K562 (cell line): ENCODE measurements around the gene ZNF362. TPM values are rescaled to one million over a fixed set of nuclear protein-coding genes. Genes with fewer than 3 reads are reported as not detected.

Experiments used
- BDP1 ChIP-seq: IDR thresholded peaks from 3 replicates; pipeline ENCODE4 v1.6.1; 2011; ENCODE audit not compliant: insufficient read length, insufficient read depth
- CHD7 ChIP-seq: fragments of 200-600 bp; sonication (generic); IDR thresholded peaks from one replicate; pipeline ENCODE4 v1.6.1; 2012; ENCODE audit warnings: mild to moderate bottlenecking, low read depth, low read length, inconsistent platforms
- E2F5 ChIP-seq: sonication (generic); formaldehyde crosslinking; IDR thresholded peaks from 2 replicates; pipeline ENCODE4 v1.8.0; 2022; ENCODE audit warnings: mild to moderate bottlenecking, missing genetic modification reagents
- FUS ChIP-seq: fragments of 200-400 bp; formaldehyde crosslinking; optimal IDR thresholded peaks from 2 replicates; pipeline ENCODE3; 2017; ENCODE audit warnings: low read depth, low read length
- JUND ChIP-seq, 2 experiments: IDR thresholded peaks; 2 replicates in 1 of 2; 3 replicates in 1 of 2; pipeline ENCODE4 v1.6.1; 2011; ENCODE audit warnings: borderline replicate concordance in 2 of 2, low read depth in 2 of 2, low read length in 2 of 2, improper control_type of control experiment in 1 of 2, missing biosample characterization in 1 of 2, missing genetic modification characterization in 1 of 2, missing genetic modification reagents in 1 of 2
- PML ChIP-seq: IDR thresholded peaks from 2 replicates; pipeline ENCODE4 v1.6.1; 2012; ENCODE audit warnings: low read length, inconsistent platforms
- TFE3 ChIP-seq: fragments of 450-650 bp; formaldehyde crosslinking; IDR thresholded peaks from 2 replicates; pipeline ENCODE4 v1.4.0; 2020; ENCODE audit warnings: mild to moderate bottlenecking, mixed read lengths
- ZNF354B ChIP-seq: fragments of 250-450 bp; sonication (Bioruptor Pico); IDR thresholded peaks from 2 replicates; pipeline ENCODE4 v1.4.0; 2020
- polyA plus RNA-seq, 8 experiments: library from polyadenylated mRNA; depleted of rRNA in 4 of 8; stranded (reverse) in 5 of 8; unstranded in 3 of 8; fragments of >200 nt; fragmentation: Nextera tagmentation in 2 of 8; fragmentation: Illumina TruSeq in 1 of 8; extraction: Ambion mirVana in 2 of 8; extraction: Trizol in 1 of 8; gene quantifications; 2 replicates each; pipeline versions ENCODE4 v1.2.1 to v1.2.3, GENCODE V29; 2011 to 2014; ENCODE audit warnings: inconsistent platforms in 1 of 8, missing spikeins in 1 of 8
- total RNA-seq, 7 experiments: library from RNA; depleted of rRNA in 6 of 7; stranded (reverse); fragments of >200 nt in 6 of 7; fragmentation: Illumina TruSeq in 2 of 7; extraction: Trizol in 2 of 7; gene quantifications; 2 replicates each; pipeline versions ENCODE4 v1.2.1 to v1.2.3, GENCODE V29; 2011 to 2021; ENCODE audit warnings: low replicate concordance in 1 of 7
- TF ChIP-seq, protein P1 (sequence below): sonication (generic); formaldehyde crosslinking; IDR thresholded peaks from 2 replicates; pipeline ENCODE4 v1.8.1; 2023; ENCODE audit warnings: mild to moderate bottlenecking, missing genetic modification reagents, moderate library complexity
- TF ChIP-seq, protein P2 (sequence below): fragments of 450-650 bp; IDR thresholded peaks from 2 replicates; pipeline ENCODE4 v1.6.1; 2014; ENCODE audit warnings: low read depth, mild to moderate bottlenecking, moderate library complexity, borderline replicate concordance

Gene ZNF362
- total and polyA plus RNA-seq, 9 of the 15 experiments (the other 6 are each of a cell fraction or from before 2014, with no cell fraction given): 0.01 to 1.1 (median 0.35) TPM; not detected in 1

DNA sequence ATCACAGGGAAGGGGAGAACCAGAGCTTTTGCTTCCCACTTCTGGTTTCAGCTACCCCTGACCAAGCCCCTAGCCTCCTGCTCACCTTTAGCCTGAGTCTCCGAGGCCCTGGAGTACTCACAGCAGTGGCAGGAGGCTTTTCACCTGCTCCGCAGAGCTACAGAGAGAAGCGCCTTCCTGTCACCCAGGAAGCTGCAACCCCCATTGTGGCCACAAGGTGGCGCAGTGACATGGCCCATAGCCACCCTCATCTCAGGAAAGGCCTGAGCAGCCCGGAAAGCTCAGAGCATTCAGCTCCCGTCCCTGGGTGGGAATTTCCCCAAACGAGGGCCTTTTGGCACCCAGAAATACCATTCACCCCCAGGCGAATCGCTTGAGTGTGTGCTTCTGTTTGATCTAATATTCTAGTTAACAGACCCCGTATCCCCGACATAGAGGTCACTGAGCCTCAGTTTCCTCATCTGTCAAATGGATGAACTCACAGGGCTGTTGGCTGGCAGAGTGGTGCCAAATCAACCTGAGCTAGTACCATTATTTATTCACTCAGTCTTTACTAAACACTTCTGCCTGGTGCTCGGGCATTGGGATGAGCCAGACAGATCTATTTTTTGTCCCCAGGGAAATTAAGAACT lies 39.3 kb downstream of the ZNF362 start (continued):
- TF ChIP-seq CHD7 (no peak), FUS (no peak), JUND (IDR thresholded peaks at IDR 0.05; ENCODE audit: borderline replicate concordance, low read depth, low read length) (no peak), JUND (tag; IDR thresholded peaks at IDR 0.05; ENCODE audit: borderline replicate concordance, low read depth, low read length) (no peak), ZNF354B (CRISPR knock-in tag) (no peak), E2F5 (CRISPR knock-in tag) (no peak), TFE3 (CRISPR knock-in tag) (no peak), PML (no peak), BDP1 (no peak)
- TF ChIP-seq, protein P1, sequence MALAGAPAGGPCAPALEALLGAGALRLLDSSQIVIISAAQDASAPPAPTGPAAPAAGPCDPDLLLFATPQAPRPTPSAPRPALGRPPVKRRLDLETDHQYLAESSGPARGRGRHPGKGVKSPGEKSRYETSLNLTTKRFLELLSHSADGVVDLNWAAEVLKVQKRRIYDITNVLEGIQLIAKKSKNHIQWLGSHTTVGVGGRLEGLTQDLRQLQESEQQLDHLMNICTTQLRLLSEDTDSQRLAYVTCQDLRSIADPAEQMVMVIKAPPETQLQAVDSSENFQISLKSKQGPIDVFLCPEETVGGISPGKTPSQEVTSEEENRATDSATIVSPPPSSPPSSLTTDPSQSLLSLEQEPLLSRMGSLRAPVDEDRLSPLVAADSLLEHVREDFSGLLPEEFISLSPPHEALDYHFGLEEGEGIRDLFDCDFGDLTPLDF: no peak
- TF ChIP-seq, protein P2, sequence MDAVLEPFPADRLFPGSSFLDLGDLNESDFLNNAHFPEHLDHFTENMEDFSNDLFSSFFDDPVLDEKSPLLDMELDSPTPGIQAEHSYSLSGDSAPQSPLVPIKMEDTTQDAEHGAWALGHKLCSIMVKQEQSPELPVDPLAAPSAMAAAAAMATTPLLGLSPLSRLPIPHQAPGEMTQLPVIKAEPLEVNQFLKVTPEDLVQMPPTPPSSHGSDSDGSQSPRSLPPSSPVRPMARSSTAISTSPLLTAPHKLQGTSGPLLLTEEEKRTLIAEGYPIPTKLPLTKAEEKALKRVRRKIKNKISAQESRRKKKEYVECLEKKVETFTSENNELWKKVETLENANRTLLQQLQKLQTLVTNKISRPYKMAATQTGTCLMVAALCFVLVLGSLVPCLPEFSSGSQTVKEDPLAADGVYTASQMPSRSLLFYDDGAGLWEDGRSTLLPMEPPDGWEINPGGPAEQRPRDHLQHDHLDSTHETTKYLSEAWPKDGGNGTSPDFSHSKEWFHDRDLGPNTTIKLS: no peak
